Gastrocnemius medialis (tissue), 4 donors: ENCODE results near the gene SLC18A2. TPM values are rescaled to one million over a fixed set of nuclear protein-coding genes. Genes with fewer than 3 reads are reported as not detected.

Experiments used
- ATAC-seq, 2 donors: fragments of 150-250 bp; one replicate each; pipeline ENCODE4 v1.9.1; 2016
- DNase-seq, 2 donors: peaks; one replicate each; pipeline ENCODE4 v3.0.0-alpha.2; 2019
- H3K27ac ChIP-seq, 4 donors: fragments of 200-600 bp; sonication (generic); 1 replicate in 1 of 4; 2 replicates in 3 of 4; pipeline ENCODE4 v1.5.1; 2016 to 2018; ENCODE audit warnings: mild to moderate bottlenecking in 2 of 4, moderate library complexity in 1 of 4
- H3K27me3 ChIP-seq, 3 donors: fragments of 200-600 bp; sonication (generic) in 2 of 3; 1 replicate in 1 of 3; 2 replicates in 2 of 3; pipeline versions ENCODE4 v1.5.1 to v1.6.0; 2016 to 2019; ENCODE audit warnings: mild to moderate bottlenecking in 1 of 3, moderate library complexity in 1 of 3
- H3K36me3 ChIP-seq, 2 donors: fragments of 200-600 bp; sonication (generic) in 1 of 2; one replicate each; pipeline ENCODE4 v1.5.1; 2017 to 2018
- H3K4me1 ChIP-seq, 2 donors: fragments of 200-600 bp; sonication (generic) in 1 of 2; one replicate each; pipeline ENCODE4 v1.5.1; 2016 to 2017; ENCODE audit warnings: mild to moderate bottlenecking in 2 of 2
- H3K4me3 ChIP-seq, 4 donors: fragments of 200-600 bp; sonication (generic) in 3 of 4; 1 replicate in 1 of 4; 2 replicates in 3 of 4; pipeline ENCODE4 v1.5.1; 2016 to 2019; ENCODE audit warnings: mild to moderate bottlenecking in 2 of 4
- H3K9me3 ChIP-seq, 3 donors: fragments of 200-600 bp; sonication (generic) in 2 of 3; 1 replicate in 1 of 3; 2 replicates in 2 of 3; pipeline ENCODE4 v1.5.1; 2016 to 2019
- POLR2A ChIP-seq, 2 donors: fragments of 450-650 bp; IDR thresholded peaks; one replicate each; pipeline ENCODE4 v1.6.1; 2017; ENCODE audit warnings: antibody characterized with exemption in 2 of 2, mild to moderate bottlenecking in 2 of 2, moderate library complexity in 2 of 2
- in situ Hi-C, 4 donors: fragments of 200-750 bp; cut with MboI; loops; one replicate each; pipeline versions ENCODE4 v1.15.0 to v1.8.0; 2017; ENCODE audit warnings: low sequenced_read_pairs in 4 of 4
- intact Hi-C: fragments of 100-400 bp; cut with DNase I; formaldehyde crosslinking; loops from one replicate; pipeline ENCODE4 v1.15.1; 2023; ENCODE audit warnings: low total_unique reads
- total RNA-seq, 4 donors: library from RNA; depleted of rRNA; stranded (reverse); fragments of >200 nt; gene quantifications; one replicate each; pipeline versions ENCODE4 v1.1.0 to v1.2.3, GENCODE V29; 2016
- TF ChIP-seq, protein P1 (sequence below), 5 experiments: fragments of 450-650 bp in 3 of 5; fragments of 200-600 bp in 2 of 5; sonication (generic) in 2 of 5; IDR thresholded peaks in 4 of 5; conservative IDR thresholded peaks in 1 of 5; 1 replicate in 4 of 5; 2 replicates in 1 of 5; pipeline ENCODE4 v1.5.1; 2016 to 2019; ENCODE audit warnings: antibody characterized with exemption in 5 of 5, mild to moderate bottlenecking in 3 of 5, moderate library complexity in 3 of 5

Gene SLC18A2
- total RNA-seq, 4 donors from 2014 or later = 0.04 to 0.39 (median 0.13) TPM

DNA sequence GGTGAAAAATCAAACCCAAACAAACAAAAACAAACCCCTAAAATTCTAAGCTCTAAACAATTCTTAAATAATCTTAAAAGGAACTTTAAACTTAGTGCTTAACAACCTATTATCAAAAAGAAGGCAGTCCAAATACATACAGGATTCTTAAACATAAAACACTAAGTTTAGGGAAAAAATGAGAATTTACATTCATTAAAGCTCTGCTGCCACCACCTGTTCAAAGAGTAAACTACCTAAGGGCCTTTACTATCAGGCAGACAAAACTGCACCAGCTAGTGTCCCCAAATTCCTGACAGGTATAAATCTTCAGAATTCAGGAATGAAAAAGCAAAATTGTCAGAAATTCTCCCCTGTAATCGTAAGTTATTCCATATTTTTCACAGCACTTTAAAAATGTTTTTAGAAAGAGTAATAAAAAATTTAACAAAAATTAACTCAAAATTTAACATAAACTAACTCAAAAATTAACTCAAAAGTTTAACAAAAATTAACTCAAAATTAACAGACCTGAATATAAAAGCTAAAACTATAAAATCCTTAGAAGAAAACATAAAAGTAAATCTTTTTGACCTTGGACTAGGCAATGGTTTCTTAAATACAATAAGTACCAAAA is 79.2 kb downstream of the SLC18A2 start:
- H3K36me3 ChIP-seq = no peaks in the 10 kb centered on the region
- intact Hi-C loops (no loop called here), in situ Hi-C loops (no loop called here)
- no peak for TF ChIP-seq POLR2A (IDR thresholded peaks at IDR 0.05)
- TF ChIP-seq, protein P1, sequence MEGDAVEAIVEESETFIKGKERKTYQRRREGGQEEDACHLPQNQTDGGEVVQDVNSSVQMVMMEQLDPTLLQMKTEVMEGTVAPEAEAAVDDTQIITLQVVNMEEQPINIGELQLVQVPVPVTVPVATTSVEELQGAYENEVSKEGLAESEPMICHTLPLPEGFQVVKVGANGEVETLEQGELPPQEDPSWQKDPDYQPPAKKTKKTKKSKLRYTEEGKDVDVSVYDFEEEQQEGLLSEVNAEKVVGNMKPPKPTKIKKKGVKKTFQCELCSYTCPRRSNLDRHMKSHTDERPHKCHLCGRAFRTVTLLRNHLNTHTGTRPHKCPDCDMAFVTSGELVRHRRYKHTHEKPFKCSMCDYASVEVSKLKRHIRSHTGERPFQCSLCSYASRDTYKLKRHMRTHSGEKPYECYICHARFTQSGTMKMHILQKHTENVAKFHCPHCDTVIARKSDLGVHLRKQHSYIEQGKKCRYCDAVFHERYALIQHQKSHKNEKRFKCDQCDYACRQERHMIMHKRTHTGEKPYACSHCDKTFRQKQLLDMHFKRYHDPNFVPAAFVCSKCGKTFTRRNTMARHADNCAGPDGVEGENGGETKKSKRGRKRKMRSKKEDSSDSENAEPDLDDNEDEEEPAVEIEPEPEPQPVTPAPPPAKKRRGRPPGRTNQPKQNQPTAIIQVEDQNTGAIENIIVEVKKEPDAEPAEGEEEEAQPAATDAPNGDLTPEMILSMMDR (IDR thresholded peaks at IDR 0.05 in 4 of 5, conservative IDR thresholded peaks at IDR 0.05 in 1 of 5) = peak in 1 of 5 experiments; percentile 18
- H3K27me3 ChIP-seq = no peaks in the 10 kb centered on the region
- no peaks in the 10 kb centered on the region for H3K4me1 ChIP-seq
- no peaks in the 10 kb centered on the region for H3K9me3 ChIP-seq
- no peak overlapping the region for H3K4me3 ChIP-seq
- no peak overlapping the region for H3K27ac ChIP-seq
- ATAC-seq (no peak), DNase-seq (no peak)

DNA sequence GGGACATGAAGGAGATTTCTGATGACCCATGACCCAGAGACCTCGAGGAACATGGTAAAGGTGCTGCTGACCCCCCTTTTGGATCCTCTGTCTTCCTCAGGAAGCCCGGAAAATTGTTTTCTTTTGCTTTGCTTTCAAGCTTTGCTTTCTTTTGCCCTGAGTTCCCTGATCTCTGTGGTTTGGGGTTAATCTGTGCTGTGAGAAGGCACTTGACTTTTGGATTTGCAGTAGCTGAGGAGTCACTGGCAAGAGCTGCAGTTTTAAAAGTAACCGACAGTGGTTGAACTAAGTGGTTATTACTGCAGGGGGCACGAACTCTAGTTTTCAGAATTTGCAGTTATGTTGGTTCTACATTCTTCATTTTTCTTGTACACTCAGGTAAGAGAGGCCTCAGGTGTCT is 81.3 kb downstream of the SLC18A2 start:
- Histone ChIP-seq H3K9me3 (no peaks in the 10 kb centered on the region), H3K4me3 (no peak overlapping the region), H3K4me1 (peaks cover 0 to under 1% of the 10 kb centered on the region in 2 donors), H3K27me3 (no peaks in the 10 kb centered on the region), H3K27ac (no peak overlapping the region), H3K36me3 (no peaks in the 10 kb centered on the region)
- in situ Hi-C loops = no loop called here
- intact Hi-C loops = no loop called here
- ATAC-seq = no peak
- no peak for DNase-seq
- TF ChIP-seq, protein P1 (IDR thresholded peaks at IDR 0.05 in 4 of 5, conservative IDR thresholded peaks at IDR 0.05 in 1 of 5) = no peak
- no peak for TF ChIP-seq POLR2A (IDR thresholded peaks at IDR 0.05)

DNA sequence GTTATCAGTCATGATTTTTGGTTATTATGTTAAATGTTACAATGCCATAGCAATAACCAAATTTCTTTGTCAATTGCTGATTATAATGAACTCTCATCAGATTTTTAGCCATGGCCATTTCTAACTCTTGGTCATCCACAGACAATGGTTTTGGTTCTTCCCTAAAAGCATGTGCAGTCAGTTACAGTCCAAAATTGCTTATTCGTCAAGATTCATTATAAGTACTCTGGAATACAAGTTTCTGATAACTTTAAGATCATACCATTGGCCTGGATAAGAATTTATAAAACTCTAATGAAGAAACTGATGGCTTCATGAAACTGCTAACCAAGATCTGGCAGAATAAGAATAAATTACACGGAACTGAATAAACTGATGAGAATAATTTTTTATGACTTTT is 83.5 kb downstream of the SLC18A2 start:
- TF ChIP-seq, protein P1 (IDR thresholded peaks at IDR 0.05 in 4 of 5, conservative IDR thresholded peaks at IDR 0.05 in 1 of 5) = no peak
- TF ChIP-seq POLR2A (IDR thresholded peaks at IDR 0.05) = no peak
- Histone ChIP-seq H3K27ac (no peak overlapping the region), H3K36me3 (no peaks in the 10 kb centered on the region), H3K9me3 (no peaks in the 10 kb centered on the region), H3K4me3 (no peak overlapping the region), H3K27me3 (no peaks in the 10 kb centered on the region), H3K4me1 (peaks cover 0 to 10% of the 10 kb centered on the region in 2 donors)
- in situ Hi-C loops = no loop called here
- no peak for DNase-seq
- intact Hi-C loops = no loop called here
- ATAC-seq = no peak

DNA sequence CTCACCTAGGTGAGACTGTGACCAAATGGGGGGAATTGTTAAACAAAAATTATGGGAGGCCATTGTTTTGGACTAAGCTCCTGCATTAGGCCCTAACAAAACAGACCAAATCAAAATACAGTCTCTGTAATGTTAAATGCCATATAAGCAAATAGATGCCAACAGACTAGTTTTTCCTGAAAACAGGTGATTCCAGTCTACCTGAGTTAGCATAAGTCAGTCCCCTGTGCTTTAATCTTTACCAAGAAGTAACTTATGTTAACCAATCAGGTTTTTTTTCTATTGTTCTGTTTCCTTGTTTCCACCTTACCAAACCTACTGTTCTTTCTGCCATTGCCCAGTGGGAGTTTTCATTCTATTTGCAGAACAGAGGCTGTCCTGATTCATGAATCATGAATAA is 86.3 kb downstream of the SLC18A2 start:
- Histone ChIP-seq H3K27me3 (no peaks in the 10 kb centered on the region), H3K9me3 (no peaks in the 10 kb centered on the region), H3K4me3 (no peak overlapping the region), H3K4me1 (peaks cover 0 to 10% of the 10 kb centered on the region in 2 donors), H3K27ac (no peak overlapping the region), H3K36me3 (no peaks in the 10 kb centered on the region)
- intact Hi-C loops (no loop called here), in situ Hi-C loops (no loop called here)
- TF ChIP-seq POLR2A (IDR thresholded peaks at IDR 0.05) = no peak
- TF ChIP-seq, protein P1 (IDR thresholded peaks at IDR 0.05 in 4 of 5, conservative IDR thresholded peaks at IDR 0.05 in 1 of 5) = no peak
- no peak for ATAC-seq
- no peak for DNase-seq

Other genes with a start within 250 kb of the SLC18A2 start
- 1 to 10 TPM in 2 of 4 donors, under 1 TPM in 2; 0.73 to 2.2 (median 1.0) TPM for gene SHTN1, start 235.9 kb upstream of the SLC18A2 start, total RNA-seq
- not detected for gene VAX1, start 102.8 kb upstream of the SLC18A2 start, total RNA-seq
- gene KCNK18, start 43.6 kb upstream of the SLC18A2 start, total RNA-seq = not detected
- 10 to 100 TPM; 15.9 to 25.0 (median 18.1) TPM for gene PDZD8, start 134.3 kb downstream of the SLC18A2 start, total RNA-seq